Stimulated activated CD4-positive, alpha-beta T cell treated with anti-CD3 and anti-CD28 coated beads, TNF-alpha, amount 100 ng/mL, for 48 hours (primary cell): ENCODE results near the gene OR4F15.

Source experiments
- DNase-seq, 3 donors: peaks; one replicate each; pipeline ENCODE4 v3.0.0-alpha.2; 2020; ENCODE audit warnings: low read depth in 3 of 3

The OR4F15 gene

GRCh38 chr15:101804375-101804774, 7.6 kb upstream of the OR4F15 start:
- no peak for DNase-seq

- DNase-seq = no peak
Observed at GRCh38 chr15:101804941-101805340, 7.1 kb upstream of the OR4F15 start.

GRCh38 chr15:101805605-101806345, 6.2 kb upstream of the OR4F15 start:
- DNase-seq = no peak

GRCh38 chr15:101807345-101807945, 4.6 kb upstream of the OR4F15 start:
- DNase-seq = no peak

- no peak for DNase-seq
Observed at GRCh38 chr15:101808201-101808600, 3.8 kb upstream of the OR4F15 start.

GRCh38 chr15:101810456-101810855, 1.5 kb upstream of the OR4F15 start:
- DNase-seq = no peak

GRCh38 chr15:101810876-101811275, 1.1 kb upstream of the OR4F15 start:
- DNase-seq = no peak

- no peak for DNase-seq
Observed at GRCh38 chr15:101813803-101814534, 2.0 kb downstream of the OR4F15 start.

GRCh38 chr15:101820781-101821180, 8.8 kb downstream of the OR4F15 start:
- no peak for DNase-seq

GRCh38 chr15:101827257-101827656, 15.3 kb downstream of the OR4F15 start:
- DNase-seq = no peak

GRCh38 chr15:101828774-101829173, 16.8 kb downstream of the OR4F15 start:
- no peak for DNase-seq

GRCh38 chr15:101841656-101842055, 29.7 kb downstream of the OR4F15 start:
- no peak for DNase-seq

GRCh38 chr15:101844916-101845315, 32.9 kb downstream of the OR4F15 start:
- DNase-seq = no peak

GRCh38 chr15:101852356-101852755, 40.4 kb downstream of the OR4F15 start:
- DNase-seq = no peak
